HepG2 (cell line): ENCODE data around the gene HSP90AA1. TPM values are rescaled to one million over a fixed set of nuclear protein-coding genes. Genes with fewer than 3 reads are reported as not detected.
A peak's percentile ranks its signal among the peaks of the same experiment; 100 is the strongest.

ENCODE experiments used
- BORCS8-MEF2B ChIP-seq: sonication (generic); formaldehyde crosslinking; IDR thresholded peaks from 2 replicates; pipeline ENCODE4 v1.8.0; 2022; ENCODE audit warnings: mild to moderate bottlenecking, missing genetic modification reagents
- CERS6 ChIP-seq: sonication (generic); formaldehyde crosslinking; IDR thresholded peaks from 2 replicates; pipeline ENCODE4 v1.5.0; 2020; ENCODE audit warnings: missing genetic modification reagents
- DZIP1 ChIP-seq: sonication (generic); formaldehyde crosslinking; IDR thresholded peaks from 2 replicates; pipeline ENCODE4 v1.5.0; 2020; ENCODE audit warnings: mild to moderate bottlenecking, missing genetic modification reagents
- GPBP1L1 ChIP-seq: sonication (generic); formaldehyde crosslinking; IDR thresholded peaks from 2 replicates; pipeline ENCODE4 v1.5.0; 2020; ENCODE audit warnings: mild to moderate bottlenecking, missing genetic modification reagents
- ISX ChIP-seq: sonication (generic); formaldehyde crosslinking; conservative IDR thresholded peaks from 2 replicates; pipeline ENCODE4 v1.5.0; 2020; ENCODE audit warnings: missing genetic modification reagents
- KDM2A ChIP-seq: sonication (generic); formaldehyde crosslinking; IDR thresholded peaks from 2 replicates; pipeline ENCODE4 v1.4.0; 2020; ENCODE audit warnings: low read depth, missing genetic modification reagents, borderline replicate concordance
- KLF6 ChIP-seq: IDR thresholded peaks from 2 replicates; pipeline ENCODE4 v1.8.0; 2016; ENCODE audit warnings: missing biosample characterization, missing genetic modification reagents
- NFE2L2 ChIP-seq: fragments of 150-350 bp; IDR thresholded peaks from 2 replicates; pipeline ENCODE4 v1.6.1; 2014; ENCODE audit warnings: low read length
- PRDM15 ChIP-seq: sonication (generic); formaldehyde crosslinking; IDR thresholded peaks from 2 replicates; pipeline ENCODE4 v1.4.0; 2020; ENCODE audit warnings: missing genetic modification reagents
- SKI ChIP-seq: fragments of 450-650 bp; IDR thresholded peaks from one replicate; pipeline ENCODE4 v1.6.1; 2018; ENCODE audit warnings: mild to moderate bottlenecking; ENCODE audit not compliant: partially characterized antibody
- ZBTB37 ChIP-seq: sonication (generic); formaldehyde crosslinking; IDR thresholded peaks from 2 replicates; pipeline ENCODE4 v1.4.0; 2020; ENCODE audit warnings: mild to moderate bottlenecking, missing genetic modification reagents
- ZNF230 ChIP-seq: sonication (generic); formaldehyde crosslinking; IDR thresholded peaks from 2 replicates; pipeline ENCODE4 v1.4.0; 2020; ENCODE audit warnings: mild to moderate bottlenecking, missing genetic modification reagents
- ZNF274 ChIP-seq: sonication (generic); formaldehyde crosslinking; IDR thresholded peaks from 2 replicates; pipeline ENCODE4 v1.5.1; 2020; ENCODE audit warnings: mild to moderate bottlenecking, missing genetic modification reagents
- ZNF468 ChIP-seq: sonication (generic); formaldehyde crosslinking; IDR thresholded peaks from 2 replicates; pipeline ENCODE4 v1.8.0; 2022; ENCODE audit warnings: mild to moderate bottlenecking, moderate library complexity, missing genetic modification reagents
- ZNF556 ChIP-seq: sonication (generic); formaldehyde crosslinking; IDR thresholded peaks from 2 replicates; pipeline ENCODE4 v1.4.0; 2020; ENCODE audit warnings: mild to moderate bottlenecking, missing genetic modification reagents, borderline replicate concordance
- ZNF644 ChIP-seq: IDR thresholded peaks from 2 replicates; pipeline ENCODE4 v1.6.1; 2016; ENCODE audit warnings: low read depth
- ZNF768 ChIP-seq: sonication (generic); formaldehyde crosslinking; IDR thresholded peaks from 2 replicates; pipeline ENCODE4 v1.4.0; 2020; ENCODE audit warnings: missing genetic modification reagents
- ZSCAN29 ChIP-seq: sonication (generic); formaldehyde crosslinking; conservative IDR thresholded peaks from 2 replicates; pipeline ENCODE4 v1.4.0; 2020; ENCODE audit warnings: mild to moderate bottlenecking, missing genetic modification reagents
- ZSCAN30 ChIP-seq: sonication (generic); formaldehyde crosslinking; IDR thresholded peaks from 2 replicates; pipeline ENCODE4 v1.5.0; 2020; ENCODE audit warnings: mild to moderate bottlenecking, missing genetic modification reagents
- polyA plus RNA-seq, 8 experiments: library from polyadenylated mRNA; depleted of rRNA in 3 of 8; stranded (reverse) in 7 of 8; unstranded in 1 of 8; fragments of >200 nt; fragmentation: Illumina TruSeq in 4 of 8; extraction: Trizol in 4 of 8; gene quantifications; 2 replicates each; pipeline versions ENCODE4 v1.2.1 to v1.2.3, GENCODE V29; 2011 to 2016; ENCODE audit warnings: low read depth in 4 of 8, missing spikeins in 1 of 8, mixed read lengths in 1 of 8; ENCODE audit not compliant: insufficient read depth in 1 of 8
- total RNA-seq, 5 experiments: library from RNA; depleted of rRNA; stranded (reverse); fragments of >200 nt; fragmentation: Illumina TruSeq; extraction: Trizol; gene quantifications; 2 replicates each; pipeline ENCODE4 v1.2.3, GENCODE V29; 2016; ENCODE audit warnings: low read depth in 1 of 5

Gene HSP90AA1
- total and polyA plus RNA-seq, 2 of the 13 experiments (the other 11 are each of a cell fraction or from before 2014, with no cell fraction given): 262 to 636 TPM

GRCh38 chr14:102086972-102087761, at the start of gene HSP90AA1 (continued):
- TF ChIP-seq CERS6: no peak
- TF ChIP-seq DZIP1 (CRISPR knock-in tag): peak; percentile 8; the same call in 1 of the 2 replicates
- peak; percentile 78 for TF ChIP-seq ZNF230 (CRISPR knock-in tag)
- TF ChIP-seq ZBTB37 (CRISPR knock-in tag): no peak
- no peak for TF ChIP-seq ISX
- TF ChIP-seq ZSCAN30: 0 out of 2 replicates have a peak, but pooled peaks have one; percentile 60
- TF ChIP-seq ZNF274 (CRISPR knock-in tag): no peak
- TF ChIP-seq ZNF556 (CRISPR knock-in tag): peak; percentile 23; the same call in 1 of the 2 replicates
- peak; percentile 63; the same call in 1 of the 2 replicates for TF ChIP-seq ZNF768 (CRISPR knock-in tag)
- TF ChIP-seq KDM2A: peak; percentile 57
- TF ChIP-seq SKI: peak; percentile 43
- TF ChIP-seq ZNF468 (CRISPR knock-in tag): no peak
- TF ChIP-seq KLF6 (CRISPR knock-in tag): peak; percentile 53
- TF ChIP-seq PRDM15 (CRISPR knock-in tag): no peak
- TF ChIP-seq ZNF644 (CRISPR knock-in tag): no peak
- peak; percentile 50; the same call in 1 of the 2 replicates for TF ChIP-seq BORCS8-MEF2B (CRISPR knock-in tag)
- TF ChIP-seq ZSCAN29 (CRISPR knock-in tag): 0 out of 2 replicates have a peak, but pooled peaks have one; percentile 27
- TF ChIP-seq GPBP1L1: no peak
- no peak for TF ChIP-seq NFE2L2
